H1 (cell line): ENCODE data around the gene CACNA1E. TPM values are rescaled to one million over a fixed set of nuclear protein-coding genes. Genes with fewer than 3 reads are reported as not detected.

Experiments
- CTCF ChIA-PET: fragments of 300-600 bp; sonication (Branson Sonifier 250); formaldehyde crosslinking; loops from one replicate; lab custom pipeline; 2021; ENCODE audit not compliant: partially characterized antibody; lab: Charles Lee
- POLR2A ChIA-PET: fragments of 300-600 bp; sonication (Branson Sonifier 250); formaldehyde crosslinking; loops from one replicate; lab custom pipeline; 2021; ENCODE audit warnings: inconsistent platforms; ENCODE audit not compliant: partially characterized antibody; lab: Charles Lee
- DNase-seq, 2 experiments: peaks; one replicate each; pipeline versions ENCODE4 v3.0.0 to v3.0.0-alpha.2; 2010 to 2022; ENCODE audit warnings: low spot score in 2 of 2, low read depth in 1 of 2, mixed read lengths in 1 of 2
- FAIRE-seq: peaks from 2 replicates; lab custom pipeline; 2011; peaks lifted over from hg19 to GRCh38; lab: Jason Lieb, UNC
- H2AFZ ChIP-seq: 2 replicates; pipeline ENCODE4 v1.8.1; 2012; ENCODE audit warnings: low read length, inconsistent platforms
- H2AK5ac ChIP-seq: 2 replicates; pipeline ENCODE4 v1.6.1; 2013; ENCODE audit warnings: low read depth, low read length
- H2BK120ac ChIP-seq: replicated peaks from 2 replicates; pipeline ENCODE3; 2013; ENCODE audit warnings: low read depth, low read length, inconsistent platforms
- H2BK12ac ChIP-seq: 2 replicates; pipeline ENCODE4 v1.6.1; 2013; ENCODE audit warnings: low read depth, low read length
- H2BK15ac ChIP-seq: 2 replicates; pipeline ENCODE4 v1.6.1; 2013; ENCODE audit warnings: low read length
- H2BK20ac ChIP-seq: 2 replicates; pipeline ENCODE4 v1.6.1; 2013; ENCODE audit warnings: low read length
- H2BK5ac ChIP-seq: 2 replicates; pipeline ENCODE4 v1.6.1; 2013; ENCODE audit warnings: low read depth, low read length
- H3K14ac ChIP-seq: 2 replicates; pipeline ENCODE4 v1.6.1; 2013; ENCODE audit warnings: inconsistent platforms; ENCODE audit not compliant: insufficient read length
- H3K18ac ChIP-seq: 2 replicates; pipeline ENCODE4 v1.6.1; 2013; ENCODE audit warnings: low read length; ENCODE audit errors: extremely low read depth
- H3K23ac ChIP-seq: 2 replicates; pipeline ENCODE4 v1.6.1; 2013; ENCODE audit warnings: inconsistent platforms; ENCODE audit not compliant: insufficient read length
- H3K23me2 ChIP-seq: 2 replicates; pipeline ENCODE4 v1.6.1; 2013; ENCODE audit warnings: low read depth, low read length
- H3K27ac ChIP-seq: 2 replicates; pipeline ENCODE4 v1.6.1; 2011; ENCODE audit warnings: low read depth, low read length, inconsistent platforms
- H3K27me3 ChIP-seq, 4 experiments: replicated peaks in 1 of 4; 1 replicate in 1 of 4; 2 replicates in 3 of 4; pipeline versions ENCODE4 v1.6.1 to v1.8.1; 2011 to 2013; ENCODE audit warnings: low read length in 3 of 4, mild to moderate bottlenecking in 3 of 4, inconsistent platforms in 2 of 4, mixed read lengths in 2 of 4, moderate library complexity in 1 of 4; ENCODE audit not compliant: control insufficient read depth in 3 of 4, insufficient read depth in 3 of 4; ENCODE audit errors: extremely low read depth in 1 of 4
- H3K36me3 ChIP-seq, 4 experiments: 2 replicates each; pipeline versions ENCODE4 v1.6.1 to v1.8.1; 2011 to 2013; ENCODE audit warnings: mild to moderate bottlenecking in 4 of 4, low read length in 3 of 4, moderate library complexity in 2 of 4, control low read depth in 1 of 4, inconsistent platforms in 1 of 4; ENCODE audit not compliant: insufficient read depth in 4 of 4, control insufficient read depth in 2 of 4
- H3K4ac ChIP-seq: replicated peaks from 2 replicates; pipeline ENCODE3; 2013; ENCODE audit warnings: low read length, low read depth, mixed read lengths, inconsistent platforms; ENCODE audit not compliant: insufficient read length
- H3K4me1 ChIP-seq, 4 experiments: replicated peaks in 1 of 4; 1 replicate in 1 of 4; 2 replicates in 3 of 4; pipeline versions ENCODE4 v1.6.1 to v1.8.1; 2011 to 2013; ENCODE audit warnings: low read length in 3 of 4, inconsistent platforms in 2 of 4, mixed read lengths in 1 of 4; ENCODE audit not compliant: insufficient read depth in 4 of 4, control insufficient read depth in 3 of 4
- H3K4me2 ChIP-seq, 2 experiments: 2 replicates each; pipeline versions ENCODE4 v1.6.1 to v1.8.1; 2011 to 2013; ENCODE audit warnings: low read depth in 2 of 2, low read length in 2 of 2, control low read depth in 1 of 2, inconsistent platforms in 1 of 2, mild to moderate bottlenecking in 1 of 2; ENCODE audit not compliant: insufficient read depth in 1 of 2
- H3K4me3 ChIP-seq, 4 experiments: fragments of 200-600, 300-600 bp in 1 of 4; sonication (generic), shearing (Covaris generic), sonication (Bioruptor Twin) in 1 of 4; 2 replicates each; pipeline versions ENCODE4 v1.5.1 to v1.8.1; 2011 to 2016; ENCODE audit warnings: low read length in 4 of 4, low read depth in 3 of 4, control low read depth in 2 of 4, inconsistent platforms in 2 of 4, mild to moderate bottlenecking in 2 of 4, mixed read lengths in 1 of 4, moderate library complexity in 1 of 4; ENCODE audit not compliant: insufficient read depth in 2 of 4; ENCODE audit errors: extremely low read depth in 1 of 4
- H3K56ac ChIP-seq: replicated peaks from 2 replicates; pipeline ENCODE3; 2013; ENCODE audit warnings: low read depth, mild to moderate bottlenecking, mixed read lengths, low read length, inconsistent platforms; ENCODE audit not compliant: insufficient read length
- H3K79me1 ChIP-seq: 2 replicates; pipeline ENCODE4 v1.6.1; 2013; ENCODE audit warnings: low read depth, low read length, control low read depth
- H3K79me2 ChIP-seq, 2 experiments: 2 replicates each; pipeline versions ENCODE4 v1.6.1 to v1.8.1; 2012 to 2013; ENCODE audit warnings: low read length in 2 of 2, mild to moderate bottlenecking in 2 of 2, inconsistent platforms in 1 of 2; ENCODE audit not compliant: insufficient read depth in 2 of 2, control insufficient read depth in 1 of 2
- H3K9ac ChIP-seq, 4 experiments: replicated peaks in 1 of 4; 1 replicate in 1 of 4; 2 replicates in 3 of 4; pipeline versions ENCODE4 v1.6.1 to v1.8.1; 2011 to 2013; ENCODE audit warnings: low read depth in 3 of 4, low read length in 3 of 4, control low read depth in 2 of 4, mild to moderate bottlenecking in 2 of 4, moderate library complexity in 2 of 4, inconsistent platforms in 1 of 4; ENCODE audit errors: extremely low read depth in 1 of 4
- H3K9me3 ChIP-seq, 2 experiments: 2 replicates each; pipeline versions ENCODE4 v1.6.1 to v1.8.1; 2012 to 2013; ENCODE audit warnings: mild to moderate bottlenecking in 2 of 2, moderate library complexity in 2 of 2, control low read depth in 1 of 2, inconsistent platforms in 1 of 2, low read depth in 1 of 2, low read length in 1 of 2, mixed read lengths in 1 of 2; ENCODE audit not compliant: insufficient read depth in 2 of 2
- H4K20me1 ChIP-seq, 2 experiments: replicated peaks in 1 of 2; 2 replicates each; pipeline versions ENCODE3 to v1.8.1; 2011 to 2013; ENCODE audit warnings: inconsistent platforms in 2 of 2, low read length in 2 of 2, mild to moderate bottlenecking in 1 of 2; ENCODE audit not compliant: insufficient read depth in 2 of 2, control insufficient read depth in 1 of 2
- H4K5ac ChIP-seq: 2 replicates; pipeline ENCODE4 v1.6.1; 2013; ENCODE audit warnings: low read length, low read depth, mixed read lengths, inconsistent platforms; ENCODE audit not compliant: insufficient read length
- H4K8ac ChIP-seq: 2 replicates; pipeline ENCODE4 v1.8.0; 2013; ENCODE audit warnings: mild to moderate bottlenecking, moderate library complexity, low read length, inconsistent platforms; ENCODE audit not compliant: insufficient read depth; ENCODE audit errors: extremely low read depth
- H4K91ac ChIP-seq: replicated peaks from 2 replicates; pipeline ENCODE3; 2013; ENCODE audit warnings: low read length, mixed read lengths, inconsistent platforms; ENCODE audit not compliant: insufficient read length
- BACH1 ChIP-seq: IDR thresholded peaks from 2 replicates; pipeline ENCODE4 v1.6.1; 2012; ENCODE audit warnings: low read length, improper control_type of control experiment
- CHD1 ChIP-seq: IDR thresholded peaks from 2 replicates; pipeline ENCODE4 v1.6.1; 2012; ENCODE audit warnings: low read depth, low read length, improper control_type of control experiment
- CHD2 ChIP-seq: IDR thresholded peaks from 2 replicates; pipeline ENCODE4 v1.6.1; 2012; ENCODE audit warnings: low read length, improper control_type of control experiment
- FOSL1 ChIP-seq: IDR thresholded peaks from 2 replicates; pipeline ENCODE4 v1.6.1; 2011; ENCODE audit warnings: mild to moderate bottlenecking, low read depth, low read length, moderate library complexity; ENCODE audit not compliant: insufficient read depth
- HDAC2 ChIP-seq, 2 experiments: fragments of 300-600 bp in 1 of 2; sonication (generic) in 1 of 2; IDR thresholded peaks; 2 replicates each; pipeline ENCODE4 v1.6.1; 2011 to 2012; ENCODE audit warnings: low read depth in 2 of 2, low read length in 2 of 2, mild to moderate bottlenecking in 2 of 2, moderate library complexity in 2 of 2, borderline replicate concordance in 1 of 2, inconsistent platforms in 1 of 2
- JUN ChIP-seq: IDR thresholded peaks from 2 replicates; pipeline ENCODE4 v1.6.1; 2011; ENCODE audit warnings: low read depth, mild to moderate bottlenecking, improper control_type of control experiment, low read length
- KDM5A ChIP-seq: fragments of 200-600 bp; IDR thresholded peaks from 2 replicates; pipeline ENCODE4 v1.7.1; 2012; ENCODE audit warnings: mild to moderate bottlenecking, low read length, inconsistent platforms, mixed read lengths
- MAFK ChIP-seq: IDR thresholded peaks from 2 replicates; pipeline ENCODE4 v1.6.1; 2012; ENCODE audit warnings: low read depth, mild to moderate bottlenecking, improper control_type of control experiment, low read length
- NRF1 ChIP-seq: IDR thresholded peaks from 2 replicates; pipeline ENCODE4 v1.6.1; 2011; ENCODE audit warnings: mild to moderate bottlenecking, low read depth, low read length, improper control_type of control experiment
- PHF8 ChIP-seq: fragments of 200-600 bp; sonication (generic); conservative IDR thresholded peaks from 2 replicates; pipeline ENCODE4 v1.7.1; 2012; ENCODE audit warnings: low read depth, mild to moderate bottlenecking, inconsistent platforms, low read length, moderate library complexity
- SIX5 ChIP-seq: IDR thresholded peaks from 2 replicates; pipeline ENCODE4 v1.6.1; 2011; ENCODE audit warnings: mild to moderate bottlenecking, low read depth, low read length
- SP1 ChIP-seq: IDR thresholded peaks from 2 replicates; pipeline ENCODE4 v1.6.1; 2011; ENCODE audit warnings: low read depth, low read length
- SP2 ChIP-seq: IDR thresholded peaks from 2 replicates; pipeline ENCODE4 v1.6.1; 2012; ENCODE audit warnings: mild to moderate bottlenecking, low read length, inconsistent platforms
- TAF1 ChIP-seq: IDR thresholded peaks from 2 replicates; pipeline ENCODE4 v1.6.1; 2011; ENCODE audit warnings: mild to moderate bottlenecking, low read depth, low read length
- TCF12 ChIP-seq: IDR thresholded peaks from 2 replicates; pipeline ENCODE4 v1.6.1; 2011; ENCODE audit warnings: low read depth, mild to moderate bottlenecking, low read length
- ZNF274 ChIP-seq: IDR thresholded peaks from 2 replicates; pipeline ENCODE4 v1.7.0; 2012; ENCODE audit warnings: low read length, borderline replicate concordance; ENCODE audit errors: extremely low read depth
- WGBS, 2 experiments: shearing (Covaris generic) in 1 of 2; methylation state at CpG; one replicate each; pipeline versions ENCODE4 v1.1.6 to v1.1.7; 2013 to 2015; ENCODE audit warnings: low lambda C conversion rate in 2 of 2, mixed read lengths in 2 of 2, inconsistent platforms in 1 of 2, low coverage in 1 of 2, missing lambda C conversion rate in 1 of 2; ENCODE audit not compliant: insufficient replicate concordance in 2 of 2, insufficient coverage in 1 of 2, insufficient read length in 1 of 2; ENCODE audit errors: extremely low coverage in 1 of 2, missing lambda C conversion rate in 1 of 2; 5-methylcytosine and 5-hydroxymethylcytosine counted together
- polyA plus RNA-seq, 7 experiments: library from polyadenylated mRNA; depleted of rRNA in 3 of 7; stranded (reverse) in 5 of 7; unstranded in 2 of 7; fragments of >200 nt in 5 of 7; fragments of 200-250 nt in 2 of 7; gene quantifications; 1 replicate in 5 of 7; 2 replicates in 1 of 7; 4 replicates in 1 of 7; pipeline versions ENCODE4 v1.2.1 to v1.2.3, GENCODE V29; 2011 to 2013; ENCODE audit warnings: missing spikeins in 2 of 7, mixed read lengths in 2 of 7
- total RNA-seq: library from RNA; stranded (reverse); fragmentation: NEBNext Ultra II Directional; extraction: Animal tissue kit (Norgen Biotek cat#: 25700); gene quantifications from 2 replicates; pipeline ENCODE4 v1.2.1, GENCODE V29; 2021

The CACNA1E gene
- total and polyA plus RNA-seq, 2 of the 8 experiments (the other 6 are each of a cell fraction or from before 2014, with no cell fraction given) = 0.98 to 1.3 TPM

DNA sequence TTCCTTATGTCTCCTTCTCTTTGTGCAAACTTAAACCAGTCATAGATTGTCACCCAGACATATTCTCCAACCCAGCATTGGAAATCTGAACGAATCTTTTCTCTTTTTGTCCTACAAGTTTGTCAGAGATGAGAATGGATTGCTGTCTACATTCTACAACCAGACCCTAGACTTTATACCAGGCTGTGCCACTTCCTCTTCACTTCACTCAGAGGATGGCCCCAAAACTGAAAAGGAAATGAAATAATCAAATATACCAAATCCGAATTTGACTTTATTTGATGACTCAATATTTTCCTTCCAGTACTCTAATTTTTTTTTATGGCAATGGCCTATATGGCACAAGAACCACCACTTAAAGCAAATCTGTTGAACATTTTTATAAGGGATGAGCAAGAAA is 321.7 kb downstream of the CACNA1E start:
- no peak overlapping the region for H3K27ac ChIP-seq
- H3K18ac ChIP-seq = no peak overlapping the region
- POLR2A ChIA-PET = no interaction called here
- 97% methylated on average over 2 of the region's 2 CpGs; no CpG with 5 or more reads in 1 of the 2 experiments for WGBS, 2 experiments
- H4K5ac ChIP-seq = no peak overlapping the region
- H3K14ac ChIP-seq = no peak overlapping the region
- FAIRE-seq (no peak), DNase-seq (no peak)
- peaks cover 0 to 2% (median 0%) of the 10 kb centered on the region in 4 experiments; a peak in 1 of 7 replicates for H3K4me1 ChIP-seq
- no peak overlapping the region for H2AFZ ChIP-seq
- no peaks in the 10 kb centered on the region for H3K9me3 ChIP-seq
- TF ChIP-seq ZNF274 (no peak), CHD1 (no peak), BACH1 (no peak), MAFK (no peak), JUN (no peak), PHF8 (no peak), FOSL1 (no peak), HDAC2 (IDR thresholded peaks at IDR 0.05; ENCODE audit: borderline replicate concordance in 1 of 2, low read depth in 2 of 2, low read length in 2 of 2) (no peak), CHD2 (no peak), SP1 (no peak), NRF1 (no peak), TCF12 (no peak), SP2 (no peak), TAF1 (no peak), SIX5 (no peak), KDM5A (no peak)
- no peak overlapping the region for H2AK5ac ChIP-seq
- no peak overlapping the region for H3K23ac ChIP-seq
- H2BK5ac ChIP-seq = no peak overlapping the region
- no peak overlapping the region for H2BK20ac ChIP-seq
- H3K56ac ChIP-seq = no peak overlapping the region
- H3K4me2 ChIP-seq = no peak overlapping the region
- H2BK15ac ChIP-seq = no peak overlapping the region
- H3K4me3 ChIP-seq = no peak overlapping the region
- CTCF ChIA-PET = no interaction called here
- H4K91ac ChIP-seq = no peak overlapping the region
- H3K9ac ChIP-seq = no peak overlapping the region
- no peaks in the 10 kb centered on the region for H3K36me3 ChIP-seq
- no peaks in the 10 kb centered on the region for H3K27me3 ChIP-seq
- no peaks in the 10 kb centered on the region for H3K23me2 ChIP-seq
- no peak overlapping the region for H2BK120ac ChIP-seq
- H3K79me2 ChIP-seq = no peaks in the 10 kb centered on the region
- H4K8ac ChIP-seq = no peak overlapping the region
- no peak overlapping the region for H2BK12ac ChIP-seq
- no peaks in the 10 kb centered on the region for H4K20me1 ChIP-seq
- H3K4ac ChIP-seq = no peak overlapping the region
- H3K79me1 ChIP-seq = no peaks in the 10 kb centered on the region
